ENCODE measurements around the gene PPP1CB.
A peak's percentile ranks its signal among the peaks of the same experiment; 100 is the strongest.
"Not testable (repeated sequence)": the region's sequence is repeated elsewhere in the genome, so short reads cannot be mapped to it uniquely, and the experiment has no call there.

Gene PPP1CB

DNA sequence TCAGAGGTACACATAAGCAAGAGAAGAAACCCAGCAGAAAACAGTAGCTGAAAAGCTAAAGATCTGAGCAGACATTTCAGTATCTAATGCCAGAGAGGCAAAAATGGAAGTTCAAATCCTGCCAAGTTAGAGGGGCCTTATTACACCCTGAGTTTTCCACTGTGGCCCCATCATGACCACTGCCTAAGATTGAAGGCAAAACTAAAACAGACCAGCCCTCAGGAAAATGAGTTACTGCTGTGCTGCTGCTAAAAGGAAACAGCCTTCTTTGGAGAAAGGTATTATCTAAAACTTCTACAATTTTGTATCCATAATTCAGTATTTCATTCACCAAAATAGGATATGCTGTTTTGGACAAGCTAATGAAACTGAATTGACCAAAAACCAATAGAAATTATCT is 16.8 kb downstream of the PPP1CB start:
- Histone ChIP-seq H3K9ac (no peak overlapping the region), H3K9me3 (peaks cover 12% of the 10 kb centered on the region), H3K27me3 (no peaks in the 10 kb centered on the region), H3K4me2 (no peak overlapping the region), H3K36me3 (peaks cover 14% of the 10 kb centered on the region; the same call in 1 of the 2 replicates), H3K4me3 (no peak overlapping the region), H4K20me1 (peaks cover 100% of the 10 kb centered on the region), H3K4me1 (peaks cover 20% of the 10 kb centered on the region), H3K27ac (no peak overlapping the region)
- no peak for TF ChIP-seq Cebpa-rat (IDR thresholded peaks at IDR 0.05)

DNA sequence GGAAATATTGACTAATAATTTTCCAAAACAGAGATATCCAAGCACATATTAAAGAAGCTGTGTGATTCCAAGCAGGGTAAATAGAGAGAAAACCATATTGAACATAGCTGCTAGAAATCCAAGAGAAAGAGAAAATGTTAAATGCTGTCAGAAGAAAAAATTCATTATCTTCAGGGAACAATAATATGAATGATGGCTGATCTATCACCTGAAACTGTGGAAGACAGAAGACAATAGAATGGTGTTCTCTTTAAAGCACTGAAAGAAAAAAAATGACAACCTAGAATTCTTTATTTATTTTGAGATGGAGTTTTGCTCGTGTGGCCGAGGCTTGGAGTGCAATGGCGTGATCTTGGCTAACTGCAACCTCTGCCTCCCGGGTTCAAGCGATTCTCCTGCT is 17.3 kb downstream of the PPP1CB start:
- peaks cover 100% of the 10 kb centered on the region for H4K20me1 ChIP-seq
- peaks cover 12% of the 10 kb centered on the region for H3K9me3 ChIP-seq
- H3K36me3 ChIP-seq = peaks cover 9% of the 10 kb centered on the region; the same call in 1 of the 2 replicates
- peaks cover 20% of the 10 kb centered on the region for H3K4me1 ChIP-seq
- H3K27ac ChIP-seq = no peak overlapping the region
- TF ChIP-seq Cebpa-rat (IDR thresholded peaks at IDR 0.05) = no peak
- H3K4me3 ChIP-seq = no peak overlapping the region
- H3K4me2 ChIP-seq = no peak overlapping the region
- H3K27me3 ChIP-seq = no peaks in the 10 kb centered on the region
- no peak overlapping the region for H3K9ac ChIP-seq

DNA sequence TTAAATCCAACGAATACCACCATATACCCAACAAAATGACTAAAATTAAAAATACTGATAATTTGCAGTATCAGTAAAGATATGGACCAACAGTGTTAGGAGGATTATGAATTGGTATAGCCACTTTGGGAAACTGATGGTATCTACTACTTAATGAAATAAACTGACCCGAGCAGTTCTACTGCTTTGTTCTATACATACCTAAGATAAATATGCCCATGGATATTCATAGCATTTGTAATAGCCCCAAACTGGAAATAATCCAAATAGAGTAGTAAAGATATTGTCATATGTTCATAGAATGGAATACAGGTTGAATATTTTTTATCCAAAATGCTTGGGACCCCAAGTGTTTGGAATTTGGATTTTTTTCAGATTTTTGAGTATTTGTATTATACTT is 20.7 kb downstream of the PPP1CB start:
- no peak for TF ChIP-seq Cebpa-rat (IDR thresholded peaks at IDR 0.05)
- Histone ChIP-seq H3K27ac (no peak overlapping the region), H4K20me1 (peaks cover 100% of the 10 kb centered on the region), H3K27me3 (no peaks in the 10 kb centered on the region), H3K9ac (no peak overlapping the region), H3K4me2 (0 out of 2 replicates have a peak overlapping the region, but pooled peaks have one; percentile 17), H3K9me3 (peaks cover 11% of the 10 kb centered on the region), H3K4me3 (no peak overlapping the region), H3K4me1 (peaks cover 35% of the 10 kb centered on the region), H3K36me3 (peaks cover 27% of the 10 kb centered on the region)

DNA sequence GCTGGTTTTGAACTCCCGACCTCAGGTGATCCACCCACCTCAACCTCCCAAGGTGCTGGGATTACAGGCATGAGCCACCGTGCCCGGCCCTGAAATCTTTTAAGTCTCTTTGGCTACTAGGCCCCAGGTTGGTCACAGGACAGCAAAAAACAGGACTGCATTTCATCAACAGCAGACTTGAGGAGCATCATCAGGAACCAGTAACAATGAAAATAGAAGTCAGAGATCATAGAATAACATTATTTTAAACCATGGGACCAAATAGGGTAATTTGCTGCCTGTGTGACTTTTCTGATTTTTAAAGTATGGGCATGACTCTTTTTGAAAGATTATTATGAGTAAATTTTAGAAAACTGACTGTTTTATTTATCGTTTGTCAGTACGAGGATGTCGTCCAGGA is 24.8 kb downstream of the PPP1CB start:
- Histone ChIP-seq H4K20me1 (peaks cover 96% of the 10 kb centered on the region), H3K9ac (no peak overlapping the region), H3K27me3 (no peaks in the 10 kb centered on the region), H3K4me2 (no peak overlapping the region), H3K36me3 (peaks cover 56% of the 10 kb centered on the region), H3K9me3 (no peaks in the 10 kb centered on the region), H3K27ac (no peak overlapping the region), H3K4me1 (peaks cover 15% of the 10 kb centered on the region), H3K4me3 (no peak overlapping the region)
- no peak for TF ChIP-seq Cebpa-rat (IDR thresholded peaks at IDR 0.05)

DNA sequence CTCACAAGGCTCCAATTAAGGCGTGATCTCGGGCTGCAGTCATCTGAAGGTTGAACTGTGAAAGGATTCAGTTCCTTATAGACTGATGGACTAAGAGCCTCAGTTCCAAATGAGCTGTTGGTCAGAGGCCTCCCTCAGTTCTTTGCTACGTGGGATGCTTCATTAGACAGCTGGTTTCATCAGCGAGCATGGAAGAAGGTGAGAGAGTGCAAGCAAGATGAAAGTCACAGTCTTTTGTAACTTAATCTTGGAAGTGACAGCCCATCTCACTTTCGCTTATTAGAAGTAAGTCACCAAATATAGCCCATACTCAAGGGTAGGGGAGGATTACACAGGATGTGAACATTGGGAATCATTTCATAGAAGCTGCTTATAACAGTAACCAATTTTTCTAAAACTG is 26.8 kb downstream of the PPP1CB start:
- no peak for TF ChIP-seq Cebpa-rat (IDR thresholded peaks at IDR 0.05)
- no peak overlapping the region for H3K4me2 ChIP-seq
- H3K4me1 ChIP-seq = peaks cover 15% of the 10 kb centered on the region
- no peak overlapping the region for H3K27ac ChIP-seq
- H3K9me3 ChIP-seq = no peaks in the 10 kb centered on the region
- no peak overlapping the region for H3K9ac ChIP-seq
- peaks cover 74% of the 10 kb centered on the region for H3K36me3 ChIP-seq
- no peak overlapping the region for H3K4me3 ChIP-seq
- no peaks in the 10 kb centered on the region for H3K27me3 ChIP-seq
- peaks cover 88% of the 10 kb centered on the region for H4K20me1 ChIP-seq

DNA sequence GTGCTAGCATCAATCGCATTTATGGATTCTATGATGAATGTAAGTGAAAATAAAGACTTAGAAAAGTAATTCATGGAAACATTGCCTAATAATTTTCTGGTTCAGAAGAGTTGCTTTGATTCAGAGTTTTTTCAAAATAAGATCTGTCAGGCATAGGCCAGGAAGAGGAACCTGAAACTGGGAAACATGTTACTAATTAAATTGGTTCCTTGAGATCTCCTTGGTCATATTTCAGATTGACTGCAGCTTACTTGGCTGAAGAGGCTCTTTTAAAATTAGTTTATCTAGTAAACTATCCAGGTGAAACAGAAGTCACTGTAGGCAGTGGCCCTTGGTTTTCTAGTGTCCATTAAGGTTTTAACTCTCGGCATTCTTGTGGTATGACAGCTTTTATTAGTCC is 27.4 kb downstream of the PPP1CB start:
- no peak overlapping the region for H3K4me3 ChIP-seq
- H4K20me1 ChIP-seq = peaks cover 83% of the 10 kb centered on the region
- no peak overlapping the region for H3K4me2 ChIP-seq
- no peaks in the 10 kb centered on the region for H3K27me3 ChIP-seq
- H3K36me3 ChIP-seq = peaks cover 80% of the 10 kb centered on the region
- TF ChIP-seq Cebpa-rat (IDR thresholded peaks at IDR 0.05) = no peak
- no peaks in the 10 kb centered on the region for H3K9me3 ChIP-seq
- no peak overlapping the region for H3K9ac ChIP-seq
- no peak overlapping the region for H3K27ac ChIP-seq
- peaks cover 15% of the 10 kb centered on the region for H3K4me1 ChIP-seq

DNA sequence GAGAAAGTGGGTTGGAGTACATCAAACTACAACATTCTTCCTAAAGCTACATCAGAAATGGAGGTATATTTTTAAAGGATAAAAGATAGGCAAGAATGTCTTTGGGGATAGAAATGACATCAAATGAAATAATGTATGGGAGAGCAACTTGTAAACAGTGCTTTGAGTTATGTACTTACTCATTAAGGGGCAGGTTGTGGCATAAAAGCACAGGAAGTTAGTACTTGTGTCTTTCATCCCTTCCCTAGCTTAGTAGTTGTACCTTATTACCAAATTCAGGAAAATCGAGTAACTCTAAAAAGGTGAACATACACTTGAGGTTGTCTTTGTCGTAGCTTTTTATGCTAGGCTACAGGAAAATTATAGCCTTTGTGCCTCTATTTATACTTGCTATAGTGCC is 28.9 kb downstream of the PPP1CB start:
- peaks cover 89% of the 10 kb centered on the region for H3K36me3 ChIP-seq
- no peaks in the 10 kb centered on the region for H3K27me3 ChIP-seq
- no peak overlapping the region for H3K4me3 ChIP-seq

DNA sequence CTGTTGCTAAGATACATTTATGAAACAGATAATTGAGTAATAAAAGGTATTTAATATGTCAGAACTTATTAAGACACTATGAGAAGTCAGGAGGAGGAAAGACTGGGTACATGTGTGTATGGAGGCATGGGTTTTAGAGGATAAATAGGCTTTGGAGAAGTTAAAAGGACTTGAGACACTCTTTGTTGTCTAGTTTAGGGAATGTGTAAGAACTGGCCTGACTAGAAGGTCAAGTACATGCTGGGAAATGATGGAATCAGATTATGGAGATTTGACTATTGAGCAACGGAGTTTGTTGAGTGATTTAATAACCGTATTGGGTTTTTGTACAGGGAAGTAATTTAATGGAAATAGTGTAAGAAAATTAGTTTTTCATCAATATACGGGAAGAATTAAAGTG is 30.8 kb downstream of the PPP1CB start:
- H4K20me1 ChIP-seq = peaks cover 49% of the 10 kb centered on the region

More for the DNA sequence above, 28.9 kb downstream of the PPP1CB start:
- TF ChIP-seq Cebpa-rat (IDR thresholded peaks at IDR 0.05) = no peak
- H3K4me2 ChIP-seq = no peak overlapping the region
- no peak overlapping the region for H3K9ac ChIP-seq
- peaks cover 68% of the 10 kb centered on the region for H4K20me1 ChIP-seq
- peaks cover 4% of the 10 kb centered on the region for H3K4me1 ChIP-seq
- H3K27ac ChIP-seq = no peak overlapping the region
- no peaks in the 10 kb centered on the region for H3K9me3 ChIP-seq

DNA sequence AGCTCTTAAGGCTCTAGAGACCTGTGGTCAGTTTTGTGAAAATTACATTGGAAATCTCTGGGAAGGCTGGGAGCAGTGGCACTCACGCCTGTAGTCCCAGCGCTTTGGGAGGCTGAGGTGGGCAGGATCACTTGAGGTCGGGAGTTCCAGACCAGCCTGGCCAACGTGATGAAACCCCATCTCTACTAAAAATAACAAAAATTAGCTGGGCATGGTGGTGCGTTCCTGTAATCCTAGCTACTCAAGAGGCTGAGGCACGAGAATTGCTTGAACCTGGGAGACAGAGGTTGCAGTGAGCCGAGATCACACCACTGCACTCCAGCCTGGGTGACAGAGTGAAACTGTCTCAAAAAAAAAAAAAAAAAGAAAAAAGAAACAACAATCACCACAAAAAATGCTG is 32.9 kb downstream of the PPP1CB start:
- Histone ChIP-seq H4K20me1 (peaks cover 30% of the 10 kb centered on the region), H3K36me3 (peaks cover 97% of the 10 kb centered on the region)
- not testable (repeated sequence) for H3K4me3 ChIP-seq, H3K4me1 ChIP-seq, H3K9me3 ChIP-seq, H3K27me3 ChIP-seq, H3K27ac ChIP-seq, H3K9ac ChIP-seq, H3K4me2 ChIP-seq

More for the DNA sequence above, 30.8 kb downstream of the PPP1CB start:
- no peak overlapping the region for H3K9ac ChIP-seq
- no peak overlapping the region for H3K4me2 ChIP-seq
- peaks cover 94% of the 10 kb centered on the region for H3K36me3 ChIP-seq
- no peak for TF ChIP-seq Cebpa-rat (IDR thresholded peaks at IDR 0.05)
- no peak overlapping the region for H3K4me3 ChIP-seq
- no peak overlapping the region for H3K27ac ChIP-seq
- no peaks in the 10 kb centered on the region for H3K4me1 ChIP-seq
- H3K9me3 ChIP-seq = no peaks in the 10 kb centered on the region
- H3K27me3 ChIP-seq = no peaks in the 10 kb centered on the region

DNA sequence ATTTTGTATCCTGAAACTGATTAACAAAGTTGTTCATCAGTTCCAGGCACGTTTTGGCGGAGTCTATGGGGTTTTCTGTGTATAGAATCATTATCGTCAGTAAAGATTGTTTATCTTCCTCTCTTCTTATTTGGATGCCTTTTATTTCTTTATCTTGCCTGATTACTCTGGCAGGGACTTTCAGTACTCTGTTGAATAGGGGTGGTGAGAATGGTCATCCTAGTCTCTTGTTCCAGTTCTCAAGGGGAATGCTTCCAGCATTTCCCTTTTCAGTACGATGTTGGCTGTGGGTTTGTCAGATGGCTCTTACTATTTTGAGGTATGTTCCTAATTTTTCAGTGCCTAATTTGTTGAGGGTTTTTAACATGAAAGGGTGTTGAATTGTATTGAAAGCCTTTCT is 45.0 kb downstream of the PPP1CB start:
- H3K4me2 ChIP-seq = no peak overlapping the region
- no peaks in the 10 kb centered on the region for H3K4me1 ChIP-seq
- peaks cover 15% of the 10 kb centered on the region for H3K9me3 ChIP-seq
- H3K4me3 ChIP-seq = no peak overlapping the region
- no peaks in the 10 kb centered on the region for H3K27me3 ChIP-seq
- no peak overlapping the region for H3K27ac ChIP-seq
- peaks cover 62% of the 10 kb centered on the region for H4K20me1 ChIP-seq
- no peak for TF ChIP-seq Cebpa-rat (IDR thresholded peaks at IDR 0.05)
- peaks cover 92% of the 10 kb centered on the region for H3K36me3 ChIP-seq
- no peak overlapping the region for H3K9ac ChIP-seq

DNA sequence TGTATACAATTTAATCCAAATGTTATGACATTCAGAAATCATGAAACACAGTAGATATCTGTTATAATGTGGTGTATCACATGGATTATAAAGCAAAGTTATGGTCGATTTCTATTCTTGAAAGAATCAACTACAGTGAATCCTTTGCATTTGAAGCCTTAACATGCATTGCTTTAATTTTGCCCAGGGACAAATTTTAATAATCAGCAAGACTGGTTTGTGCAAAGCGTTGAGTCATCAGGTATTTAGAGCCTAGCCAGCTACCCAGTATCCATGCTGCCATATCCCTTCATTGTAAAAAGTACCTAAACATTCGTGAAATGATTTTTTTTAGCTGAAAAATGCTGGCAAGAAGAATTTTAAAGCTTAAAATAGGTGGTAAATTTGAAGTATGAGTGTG is 50.1 kb downstream of the PPP1CB start:
- Histone ChIP-seq H3K4me2 (no peak overlapping the region), H3K4me1 (no peaks in the 10 kb centered on the region), H3K27me3 (no peaks in the 10 kb centered on the region), H3K36me3 (peaks cover 91% of the 10 kb centered on the region), H3K9ac (no peak overlapping the region), H4K20me1 (peaks cover 42% of the 10 kb centered on the region), H3K4me3 (no peak overlapping the region), H3K27ac (no peak overlapping the region), H3K9me3 (no peaks in the 10 kb centered on the region)
- TF ChIP-seq Cebpa-rat (IDR thresholded peaks at IDR 0.05) = no peak
